Retinal pigment epithelial cell (primary cell): ENCODE data around the gene NFS1.

Source experiments
- DNase-seq: peaks from one replicate; pipeline ENCODE4 v3.0.0-alpha.2; 2010; ENCODE audit warnings: low read depth
- H3K4me3 ChIP-seq: 2 replicates; pipeline ENCODE4 v1.5.1; 2011; ENCODE audit warnings: mild to moderate bottlenecking, low read length, control low read depth, moderate library complexity
- CTCF ChIP-seq: conservative IDR thresholded peaks from 2 replicates; pipeline ENCODE4 v1.5.1; 2011; ENCODE audit warnings: low read depth, low read length, control low read depth, inconsistent platforms

NFS1 gene

DNA sequence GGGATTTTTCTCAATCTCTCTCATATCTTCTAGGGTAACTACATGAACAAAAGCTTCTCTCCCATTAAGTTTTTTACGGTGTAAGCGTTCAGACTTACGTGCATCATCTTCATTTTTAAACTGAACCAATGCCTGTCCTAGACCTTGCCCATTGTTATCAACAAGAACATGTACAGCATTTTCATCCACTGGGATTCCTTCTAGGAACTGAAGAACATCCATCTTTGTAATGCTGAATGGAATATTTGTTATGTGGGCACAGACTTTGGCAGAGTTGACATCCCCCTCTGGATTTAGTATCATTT is 45.8 kb downstream of the NFS1 start:
- no peak for DNase-seq
- TF ChIP-seq CTCF = no peak
- H3K4me3 ChIP-seq = no peak overlapping the region

DNA sequence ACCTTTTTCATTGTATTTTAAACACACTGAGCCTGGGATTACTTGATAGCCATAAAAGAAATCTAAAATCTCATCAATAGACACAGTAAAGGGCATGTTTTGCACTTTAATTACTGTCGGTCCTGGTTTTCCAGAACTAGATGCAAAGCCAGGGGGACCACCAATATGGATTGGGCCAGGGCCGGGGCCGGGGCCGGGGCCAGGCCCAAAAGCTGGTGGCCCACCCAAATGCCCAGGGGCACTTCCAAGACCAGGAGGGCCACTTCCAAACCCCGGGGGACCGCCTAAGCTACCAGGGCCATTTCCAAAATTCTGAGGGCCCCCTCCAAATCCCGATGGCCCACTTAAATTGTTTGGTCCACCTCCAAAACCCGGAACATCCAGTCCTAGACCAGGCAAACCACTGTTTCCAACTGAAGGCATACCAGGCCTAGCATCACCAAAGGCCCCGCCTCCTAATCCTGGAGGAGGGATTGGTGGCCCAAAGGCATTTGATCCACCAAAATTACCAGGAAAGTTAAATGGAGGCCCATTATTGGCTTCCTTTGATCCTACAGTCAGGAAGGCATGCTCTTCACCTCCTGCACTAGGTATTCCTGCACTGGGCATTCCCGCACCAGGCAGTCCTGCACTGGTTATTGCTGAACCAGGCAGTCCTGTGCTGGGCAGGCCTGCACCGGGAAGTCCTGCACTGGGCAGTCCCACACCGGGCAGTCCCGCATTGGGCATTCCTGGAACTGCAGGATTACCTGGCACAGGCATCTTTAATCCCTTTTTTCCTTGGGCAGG is 46.3 kb downstream of the NFS1 start:
- TF ChIP-seq CTCF = no peak
- H3K4me3 ChIP-seq = no peak overlapping the region

GRCh38 chr20:35651958-35652357 is 47.2 kb downstream of the NFS1 start:
- TF ChIP-seq CTCF = no peak
- no peak for DNase-seq
- no peak overlapping the region for H3K4me3 ChIP-seq

More for the DNA sequence above, 46.3 kb downstream of the NFS1 start:
- no peak for DNase-seq

DNA sequence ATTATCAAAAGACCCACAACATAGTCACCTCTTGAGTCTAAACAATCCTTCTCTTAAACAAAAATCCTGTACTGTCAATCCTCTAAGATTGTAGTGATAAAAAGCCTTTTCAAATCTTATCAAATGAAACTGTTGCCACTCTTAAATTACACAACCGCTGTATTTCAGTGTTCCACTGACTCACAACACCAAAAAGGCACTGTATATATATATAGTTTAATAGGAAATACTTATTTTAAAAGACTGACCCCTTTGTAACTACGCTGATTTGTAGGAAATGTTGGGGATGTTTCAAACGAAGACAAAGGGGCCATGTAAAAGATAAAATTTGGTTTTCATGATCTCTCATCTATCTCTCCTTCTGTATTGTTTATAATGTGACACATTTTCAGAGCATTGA is 48.5 kb downstream of the NFS1 start:
- DNase-seq = no peak
- no peak for TF ChIP-seq CTCF
- no peak overlapping the region for H3K4me3 ChIP-seq

- TF ChIP-seq CTCF = no peak
- H3K4me3 ChIP-seq = no peak overlapping the region
- no peak for DNase-seq
Measured at GRCh38 chr20:35648836-35649235, 50.3 kb downstream of the NFS1 start.

DNA sequence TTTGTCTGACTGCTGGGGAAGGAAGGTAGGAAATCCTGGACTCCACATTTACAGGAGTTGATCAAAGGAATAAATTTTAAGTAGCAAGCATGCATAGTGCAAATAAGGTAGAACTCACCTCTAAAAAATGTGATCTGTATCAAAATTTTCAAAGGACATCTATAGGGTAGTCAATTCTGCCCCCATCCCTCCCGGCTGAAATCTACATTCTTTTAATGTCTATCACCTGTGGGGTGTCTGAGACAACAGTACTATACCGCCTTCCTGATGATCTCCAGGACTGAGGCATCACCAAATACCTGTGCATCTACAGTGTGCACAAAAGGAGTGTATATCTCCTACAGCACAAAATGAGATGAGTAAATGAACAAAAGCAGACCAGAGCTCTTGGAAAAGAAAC is 54.3 kb downstream of the NFS1 start:
- no peak for DNase-seq
- H3K4me3 ChIP-seq = no peak overlapping the region
- TF ChIP-seq CTCF = no peak

GRCh38 chr20:35643045-35643444 is 56.1 kb downstream of the NFS1 start:
- no peak for DNase-seq
- no peak for TF ChIP-seq CTCF
- H3K4me3 ChIP-seq = no peak overlapping the region
